Ovary (tissue), 9 donors: ENCODE data around the gene SGCE. TPM values are rescaled to one million over a fixed set of nuclear protein-coding genes. Genes with fewer than 3 reads are reported as not detected.

Experiments used
- DNase-seq, 5 donors: peaks; one replicate each; pipeline ENCODE4 v3.0.0-alpha.2; 2019 to 2020
- H3K27ac ChIP-seq, 2 donors: fragments of 200-600 bp; one replicate each; pipeline versions ENCODE4 v1.5.1 to v1.8.0; 2019 to 2022
- H3K27me3 ChIP-seq: fragments of 200-600 bp; one replicate; pipeline ENCODE4 v1.8.0; 2022
- H3K36me3 ChIP-seq: fragments of 200-600 bp; sonication (generic); one replicate; pipeline ENCODE4 v1.5.1; 2019
- H3K4me1 ChIP-seq: one replicate; pipeline ENCODE4 v1.8.1; 2013; ENCODE audit warnings: mild to moderate bottlenecking, moderate library complexity; ENCODE audit not compliant: insufficient read depth
- H3K4me3 ChIP-seq: fragments of 200-600 bp; sonication (generic); one replicate; pipeline ENCODE4 v1.5.1; 2017
- H3K9me3 ChIP-seq, 2 donors: fragments of 200-600 bp in 1 of 2; sonication (generic) in 1 of 2; one replicate each; pipeline versions ENCODE4 v1.5.1 to v1.8.1; 2013 to 2019; ENCODE audit warnings: mild to moderate bottlenecking in 1 of 2, moderate library complexity in 1 of 2
- CTCF ChIP-seq, 3 donors: fragments of 450-650 bp in 2 of 3; fragments of 200-600 bp in 1 of 3; IDR thresholded peaks; one replicate each; pipeline versions ENCODE4 v1.5.1 to v1.8.0; 2016 to 2022; ENCODE audit warnings: antibody characterized with exemption in 3 of 3, mild to moderate bottlenecking in 1 of 3
- EP300 ChIP-seq: sonication (generic); formaldehyde crosslinking; IDR thresholded peaks from one replicate; pipeline ENCODE4 v1.6.1; 2017; ENCODE audit warnings: antibody characterized with exemption
- POLR2A ChIP-seq: fragments of 450-650 bp; IDR thresholded peaks from one replicate; pipeline ENCODE4 v1.6.1; 2017; ENCODE audit warnings: antibody characterized with exemption, mild to moderate bottlenecking, moderate library complexity
- WGBS, 3 donors: extraction: QIAGEN DNeasy Blood & Tissue Kit in 1 of 3; methylation state at CpG; one replicate each; pipeline versions ENCODE4 v1.1.5 to v1.1.7; 2013 to 2017; 5-methylcytosine and 5-hydroxymethylcytosine counted together
- intact Hi-C, 4 donors: fragments of 100-400 bp; cut with DNase I; formaldehyde crosslinking; loops; one replicate each; pipeline versions ENCODE4 v1.11.0 to v1.15.1; 2022 to 2023
- polyA plus RNA-seq, 2 donors: library from polyadenylated mRNA; stranded (reverse); fragments of 200-250 nt in 1 of 2; fragments of 350-450 nt in 1 of 2; fragmentation: Illumina TruSeq in 1 of 2; extraction: RNeasy Lipid Tissue Mini Kit (QIAGEN cat#74804) in 1 of 2; gene quantifications; one replicate each; pipeline ENCODE4 v1.2.3, GENCODE V29; 2013 to 2014
- total RNA-seq, 7 donors: library from RNA; depleted of rRNA in 2 of 7; stranded (reverse); fragments of >200 nt in 2 of 7; fragmentation: NEBNext Ultra II Directional in 3 of 7; extraction: Animal tissue kit (Norgen Biotek cat#: 25700) in 3 of 7; gene quantifications; one replicate each; pipeline versions ENCODE4 v1.1.0 to v1.2.4, GENCODE V29; 2016 to 2023
- donor health status: DM: no; HTN: no; CAD: no; lungs with moderate emphysema.
- donor health status: DM: no; HTN: no; CAD: no.
- donor health status: Bipolar disorder and iron deficiency.
- donor health status: DM: yes; HTN: yes; CAD: no.
- donor health status: DM: no; HTN: no; CAD: no.
- donor health status: DM: yes; HTN: yes; CAD: no.

Gene SGCE
- total and polyA plus RNA-seq, 9 donors: 104 to 183 (median 115) TPM

- Histone ChIP-seq H3K36me3 (no peaks in the 10 kb centered on the region), H3K27me3 (no peaks in the 10 kb centered on the region), H3K27ac (no peak overlapping the region), H3K4me3 (no peak overlapping the region), H3K4me1 (no peaks in the 10 kb centered on the region), H3K9me3 (no peaks in the 10 kb centered on the region)
- no peak for DNase-seq
- intact Hi-C loops: no loop called here
- TF ChIP-seq POLR2A: no peak
- TF ChIP-seq CTCF (IDR thresholded peaks at IDR 0.05): no peak
- TF ChIP-seq EP300: no peak
- WGBS, 3 donors: 97 to 99% (median 98%) methylated on average over 23 of the region's 23 CpGs
These were observed 8.1 kb upstream of the SGCE start for GRCh38 chr7:94664023-94664422.

- 69 to 82% (median 70%) methylated on average over 1 of the region's 1 CpG for WGBS, 3 donors
- Histone ChIP-seq H3K4me3 (no peak overlapping the region), H3K36me3 (no peaks in the 10 kb centered on the region), H3K27ac (no peak overlapping the region), H3K9me3 (no peaks in the 10 kb centered on the region), H3K27me3 (no peaks in the 10 kb centered on the region), H3K4me1 (no peaks in the 10 kb centered on the region)
- no peak for TF ChIP-seq EP300
- TF ChIP-seq POLR2A: no peak
- DNase-seq: no peak
- intact Hi-C loops: no loop called here
These were observed 6.6 kb upstream of the SGCE start for GRCh38 chr7:94662548-94662947.

- H3K36me3 ChIP-seq: no peaks in the 10 kb centered on the region
These were observed 4.1 kb upstream of the SGCE start for GRCh38 chr7:94660006-94660405.

GRCh38 chr7:94658826-94659225 lies 2.9 kb upstream of the SGCE start:
- Histone ChIP-seq H3K4me1 (no peaks in the 10 kb centered on the region), H3K4me3 (no peak overlapping the region), H3K36me3 (no peaks in the 10 kb centered on the region), H3K27me3 (no peaks in the 10 kb centered on the region), H3K9me3 (no peaks in the 10 kb centered on the region), H3K27ac (peak overlapping the region in 1 of 2 donors; percentile 66)
- no peak for TF ChIP-seq POLR2A
- no peak for TF ChIP-seq EP300
- TF ChIP-seq CTCF (IDR thresholded peaks at IDR 0.05): no peak
- intact Hi-C loops: loop anchor here in 1 of 4 donors (10.0 kb wide), 1 partner anchor 364 kb away; no protein-coding TSS in a partner anchor
- no peak for DNase-seq
- WGBS, 3 donors: 7 to 22% (median 8%) methylated on average over 2 of the region's 2 CpGs

More at GRCh38 chr7:94660006-94660405, 4.1 kb upstream of the SGCE start:
- Histone ChIP-seq H3K4me1 (no peaks in the 10 kb centered on the region), H3K27me3 (no peaks in the 10 kb centered on the region), H3K9me3 (no peaks in the 10 kb centered on the region), H3K4me3 (no peak overlapping the region), H3K27ac (no peak overlapping the region)
- TF ChIP-seq EP300 (no peak), CTCF (IDR thresholded peaks at IDR 0.05) (no peak), POLR2A (no peak)
- intact Hi-C loops: no loop called here
- DNase-seq: no peak

- Histone ChIP-seq H3K9me3 (no peaks in the 10 kb centered on the region), H3K27me3 (no peaks in the 10 kb centered on the region), H3K27ac (peak overlapping the region; percentile 22 to 66), H3K4me3 (peak overlapping the region; percentile 66), H3K4me1 (no peaks in the 10 kb centered on the region), H3K36me3 (no peaks in the 10 kb centered on the region)
- intact Hi-C loops: loop anchor here in 1 of 4 donors (10.0 kb wide), 1 partner anchor 363 kb away; no protein-coding TSS in a partner anchor
- DNase-seq: peak; percentile 96 to 98 (median 97)
- TF ChIP-seq EP300 (no peak), CTCF (IDR thresholded peaks at IDR 0.05) (no peak), POLR2A (no peak)
- 40 to 54% (median 52%) methylated on average over 36 to 38 of the region's 38 CpGs for WGBS, 3 donors
These were observed 2.1 kb upstream of the SGCE start for GRCh38 chr7:94657771-94658693.
